ENCODE results near the gene CENPN. TPM values are rescaled to one million over a fixed set of nuclear protein-coding genes. Genes with fewer than 3 reads are reported as not detected.

Gene CENPN
- total and polyA plus RNA-seq, 2 of the 8 experiments (the other 6 are each of a cell fraction or from before 2014, with no cell fraction given): 32.8 to 67.0 TPM

DNA sequence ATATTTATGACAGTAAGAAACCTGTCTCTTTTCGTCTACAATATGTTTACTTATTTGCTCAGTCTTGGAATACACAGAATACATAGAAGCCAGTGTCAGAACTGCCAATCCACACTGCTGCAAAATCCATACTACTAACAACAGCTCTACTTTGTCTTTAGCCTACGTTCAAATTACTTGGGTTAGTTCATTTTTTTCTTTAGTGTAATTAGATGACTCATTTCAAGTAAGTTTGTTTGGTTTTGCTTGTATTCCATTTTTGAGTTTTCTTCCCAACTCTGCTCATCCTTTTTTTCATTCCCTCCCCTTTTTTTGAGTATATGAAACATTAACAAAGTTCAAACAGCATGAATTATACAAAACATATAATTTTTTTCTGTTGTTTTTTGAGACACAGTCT is 17.2 kb upstream of the CENPN start:
- no peak for DNase-seq (ENCODE audit: low read depth in 1 of 2, low spot score in 2 of 2)
- Histone ChIP-seq H2BK120ac (replicated peaks; ENCODE audit: low read depth, low read length) (no peak overlapping the region), H3K27ac (ENCODE audit: low read depth, low read length) (no peak overlapping the region), H3K4me2 (ENCODE audit: insufficient read depth in 1 of 2, low read depth in 2 of 2, low read length in 2 of 2) (no peak overlapping the region), H2BK15ac (ENCODE audit: low read length) (no peak overlapping the region), H3K4me1 (replicated peaks in 1 of 4; ENCODE audit: control insufficient read depth in 3 of 4, insufficient read depth in 4 of 4, low read length in 3 of 4) (peaks cover 0 to 9% (median 4%) of the 10 kb centered on the region in 4 experiments; a peak in 5 of 7 replicates), H2AK5ac (ENCODE audit: low read depth, low read length) (no peak overlapping the region), H3K9ac (replicated peaks in 1 of 4; ENCODE audit: extremely low read depth in 1 of 4, low read depth in 3 of 4, low read length in 3 of 4) (no peak overlapping the region), H3K27me3 (replicated peaks in 1 of 4; ENCODE audit: control insufficient read depth in 3 of 4, extremely low read depth in 1 of 4, insufficient read depth in 3 of 4, low read length in 3 of 4) (peaks cover 0 to 4% (median 0%) of the 10 kb centered on the region in 4 experiments; a peak in 3 of 7 replicates), H4K20me1 (replicated peaks in 1 of 2; ENCODE audit: control insufficient read depth in 1 of 2, insufficient read depth in 2 of 2, low read length in 2 of 2) (peaks cover 17% of the 10 kb centered on the region in 2 experiments), H3K36me3 (ENCODE audit: control insufficient read depth in 2 of 4, insufficient read depth in 4 of 4, low read length in 3 of 4) (no peaks in the 10 kb centered on the region), H3K56ac (replicated peaks; ENCODE audit: insufficient read length, low read depth, low read length) (no peak overlapping the region), H3K4me3 (ENCODE audit: extremely low read depth in 1 of 4, insufficient read depth in 2 of 4, low read depth in 3 of 4, low read length in 4 of 4) (no peak overlapping the region), H3K23ac (ENCODE audit: insufficient read length) (no peak overlapping the region), H3K79me1 (ENCODE audit: low read depth, low read length) (peaks cover 2% of the 10 kb centered on the region), H3K14ac (ENCODE audit: insufficient read length) (no peak overlapping the region), H4K5ac (ENCODE audit: insufficient read length, low read depth, low read length) (no peak overlapping the region), H3K4ac (replicated peaks; ENCODE audit: insufficient read length, low read depth, low read length) (no peak overlapping the region), H4K91ac (replicated peaks; ENCODE audit: insufficient read length, low read length) (no peak overlapping the region), H2BK12ac (ENCODE audit: low read depth, low read length) (no peak overlapping the region), H2AFZ (ENCODE audit: low read length) (no peak overlapping the region), H3K18ac (ENCODE audit: extremely low read depth, low read length) (no peak overlapping the region), H2BK20ac (ENCODE audit: low read length) (no peak overlapping the region), H3K79me2 (ENCODE audit: control insufficient read depth in 1 of 2, insufficient read depth in 2 of 2, low read length in 2 of 2) (peaks cover 0 to 26% of the 10 kb centered on the region in 2 experiments; a peak in 1 of 4 replicates), H2BK5ac (ENCODE audit: low read depth, low read length) (no peak overlapping the region), H3K23me2 (ENCODE audit: low read depth, low read length) (no peaks in the 10 kb centered on the region), H4K8ac (ENCODE audit: extremely low read depth, insufficient read depth, low read length) (no peak overlapping the region), H3K9me3 (ENCODE audit: insufficient read depth in 2 of 2, low read depth in 1 of 2, low read length in 1 of 2) (no peaks in the 10 kb centered on the region)
- 42% methylated on average over 2 of the region's 2 CpGs; no CpG with 5 or more reads in 1 of the 2 experiments for WGBS, 2 experiments (ENCODE audit: extremely low coverage in 1 of 2, insufficient coverage in 1 of 2, insufficient read length in 1 of 2, insufficient replicate concordance in 2 of 2, low coverage in 1 of 2, low lambda C conversion rate in 2 of 2, missing lambda C conversion rate in 1 of 2)
- ChIA-PET CTCF (ENCODE audit: partially characterized antibody) (interaction anchor here (1.4 to 10.6 kb wide), 2 partner anchors 13 to 61 kb away, joined by 3 to 83 read pairs; no protein-coding TSS in a partner anchor), POLR2A (ENCODE audit: partially characterized antibody) (no interaction called here)
- FAIRE-seq: no peak
- no peak for TF ChIP-seq YY1 (IDR thresholded peaks at IDR 0.05; ENCODE audit: low read depth, low read length)
- TF ChIP-seq, protein P1, sequence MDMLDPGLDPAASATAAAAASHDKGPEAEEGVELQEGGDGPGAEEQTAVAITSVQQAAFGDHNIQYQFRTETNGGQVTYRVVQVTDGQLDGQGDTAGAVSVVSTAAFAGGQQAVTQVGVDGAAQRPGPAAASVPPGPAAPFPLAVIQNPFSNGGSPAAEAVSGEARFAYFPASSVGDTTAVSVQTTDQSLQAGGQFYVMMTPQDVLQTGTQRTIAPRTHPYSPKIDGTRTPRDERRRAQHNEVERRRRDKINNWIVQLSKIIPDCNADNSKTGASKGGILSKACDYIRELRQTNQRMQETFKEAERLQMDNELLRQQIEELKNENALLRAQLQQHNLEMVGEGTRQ (IDR thresholded peaks at IDR 0.05; ENCODE audit: low read length): no peak
- no peak for TF ChIP-seq CHD2 (IDR thresholded peaks at IDR 0.05; ENCODE audit: low read length)
- TF ChIP-seq RNF2 (IDR thresholded peaks at IDR 0.05; ENCODE audit: borderline replicate concordance, low read depth, low read length, missing control alignments, poor library complexity, severe bottlenecking): no peak
- no peak for TF ChIP-seq SUZ12 (IDR thresholded peaks at IDR 0.05; ENCODE audit: low read length)
- TF ChIP-seq CBX5 (IDR thresholded peaks at IDR 0.05; ENCODE audit: low read depth, low read length): no peak
- TF ChIP-seq, protein P2, sequence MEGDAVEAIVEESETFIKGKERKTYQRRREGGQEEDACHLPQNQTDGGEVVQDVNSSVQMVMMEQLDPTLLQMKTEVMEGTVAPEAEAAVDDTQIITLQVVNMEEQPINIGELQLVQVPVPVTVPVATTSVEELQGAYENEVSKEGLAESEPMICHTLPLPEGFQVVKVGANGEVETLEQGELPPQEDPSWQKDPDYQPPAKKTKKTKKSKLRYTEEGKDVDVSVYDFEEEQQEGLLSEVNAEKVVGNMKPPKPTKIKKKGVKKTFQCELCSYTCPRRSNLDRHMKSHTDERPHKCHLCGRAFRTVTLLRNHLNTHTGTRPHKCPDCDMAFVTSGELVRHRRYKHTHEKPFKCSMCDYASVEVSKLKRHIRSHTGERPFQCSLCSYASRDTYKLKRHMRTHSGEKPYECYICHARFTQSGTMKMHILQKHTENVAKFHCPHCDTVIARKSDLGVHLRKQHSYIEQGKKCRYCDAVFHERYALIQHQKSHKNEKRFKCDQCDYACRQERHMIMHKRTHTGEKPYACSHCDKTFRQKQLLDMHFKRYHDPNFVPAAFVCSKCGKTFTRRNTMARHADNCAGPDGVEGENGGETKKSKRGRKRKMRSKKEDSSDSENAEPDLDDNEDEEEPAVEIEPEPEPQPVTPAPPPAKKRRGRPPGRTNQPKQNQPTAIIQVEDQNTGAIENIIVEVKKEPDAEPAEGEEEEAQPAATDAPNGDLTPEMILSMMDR (IDR thresholded peaks at IDR 0.05; ENCODE audit: control extremely low read depth in 1 of 3, insufficient read depth in 1 of 3, low read depth in 1 of 3, low read length in 3 of 3): no peak
- TF ChIP-seq CBX8 (IDR thresholded peaks at IDR 0.05; ENCODE audit: borderline replicate concordance, low read depth, low read length): no peak
- no peak for TF ChIP-seq BRCA1 (IDR thresholded peaks at IDR 0.05; ENCODE audit: low read depth, low read length)
- no peak for TF ChIP-seq HDAC2 (IDR thresholded peaks at IDR 0.05; ENCODE audit: borderline replicate concordance in 1 of 2, low read depth in 2 of 2, low read length in 2 of 2)
